ENCODE data around the gene SNCAIP.

Gene SNCAIP

GRCh38 chr5:122426301-122426700 lies 114.3 kb downstream of the SNCAIP start:
- no peak for DNase-seq (ENCODE audit: low spot score)

GRCh38 chr5:122427621-122428020 lies 115.6 kb downstream of the SNCAIP start:
- DNase-seq (ENCODE audit: low spot score): no peak

GRCh38 chr5:122429545-122430318 lies 117.7 kb downstream of the SNCAIP start:
- no peak for DNase-seq (ENCODE audit: low spot score)

GRCh38 chr5:122430319-122430586 lies 118.2 kb downstream of the SNCAIP start:
- no peak for DNase-seq (ENCODE audit: low spot score)

- no peak for DNase-seq (ENCODE audit: low spot score)
Measured at GRCh38 chr5:122431298-122431697, 119.3 kb downstream of the SNCAIP start.

- no peak for DNase-seq (ENCODE audit: low spot score)
Measured at GRCh38 chr5:122434205-122434970, 122.4 kb downstream of the SNCAIP start.

- DNase-seq (ENCODE audit: low spot score): no peak
Measured at GRCh38 chr5:122435234-122435633, 123.2 kb downstream of the SNCAIP start.

GRCh38 chr5:122435761-122436160 lies 123.7 kb downstream of the SNCAIP start:
- DNase-seq (ENCODE audit: low spot score): no peak

GRCh38 chr5:122436615-122437014 lies 124.6 kb downstream of the SNCAIP start:
- DNase-seq (ENCODE audit: low spot score): no peak

- no peak for DNase-seq (ENCODE audit: low spot score)
Measured at GRCh38 chr5:122439645-122440044, 127.6 kb downstream of the SNCAIP start.

- DNase-seq (ENCODE audit: low spot score): no peak
Measured at GRCh38 chr5:122442938-122443337, 130.9 kb downstream of the SNCAIP start.

- no peak for DNase-seq (ENCODE audit: low spot score)
Measured at GRCh38 chr5:122444411-122444810, 132.4 kb downstream of the SNCAIP start.

- DNase-seq (ENCODE audit: low spot score): no peak
Measured at GRCh38 chr5:122445070-122445469, 133.0 kb downstream of the SNCAIP start.

- DNase-seq (ENCODE audit: low spot score): no peak
Measured at GRCh38 chr5:122447072-122447471, 135.0 kb downstream of the SNCAIP start.

- no peak for DNase-seq (ENCODE audit: low spot score)
Measured at GRCh38 chr5:122447879-122448278, 135.8 kb downstream of the SNCAIP start.

- no peak for DNase-seq (ENCODE audit: low spot score)
Measured at GRCh38 chr5:122454541-122454940, 142.5 kb downstream of the SNCAIP start.

GRCh38 chr5:122455939-122456338 lies 143.9 kb downstream of the SNCAIP start:
- no peak for DNase-seq (ENCODE audit: low spot score)

GRCh38 chr5:122457178-122457826 lies 145.3 kb downstream of the SNCAIP start:
- no peak for DNase-seq (ENCODE audit: low spot score)

- peak; percentile 22 for DNase-seq (ENCODE audit: low spot score)
Measured at GRCh38 chr5:122458278-122458872, 146.3 kb downstream of the SNCAIP start.

- no peak for DNase-seq (ENCODE audit: low spot score)
Measured at GRCh38 chr5:122462486-122462885, 150.4 kb downstream of the SNCAIP start.

- no peak for DNase-seq (ENCODE audit: low spot score)
Measured at GRCh38 chr5:122463221-122463620, 151.2 kb downstream of the SNCAIP start.

GRCh38 chr5:122464191-122464590 lies 152.2 kb downstream of the SNCAIP start:
- no peak for DNase-seq (ENCODE audit: low spot score)
